ENCODE data around the gene PDZRN3. TPM values are rescaled to one million over a fixed set of nuclear protein-coding genes. Genes with fewer than 3 reads are reported as not detected.

PDZRN3 gene
- total RNA-seq, 2 donors from 2014 or later, result 6.1 to 10.4 TPM

DNA sequence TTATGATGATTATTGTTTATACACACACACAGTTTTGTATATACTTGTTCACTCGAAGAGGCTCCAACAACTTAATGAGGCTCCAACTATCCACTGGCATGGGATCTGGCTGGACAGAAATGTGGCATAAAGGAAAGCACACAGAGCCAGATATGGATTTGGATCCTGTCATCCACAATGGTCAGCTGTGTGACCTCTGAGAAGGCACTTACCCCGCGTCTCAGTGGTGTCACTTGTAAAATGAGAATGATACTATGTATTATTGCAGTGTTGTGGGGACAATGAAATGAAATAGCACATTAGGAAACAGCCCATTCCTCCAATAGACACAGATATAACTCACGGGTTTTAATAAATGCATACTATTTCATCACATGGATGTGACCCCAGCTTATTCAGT, 42.2 kb downstream of the PDZRN3 start:
- no peak overlapping the region for H3K4me3 Mint-ChIP-seq
- Histone ChIP-seq H3K9ac (ENCODE audit: extremely low read depth, low read length, poor library complexity, severe bottlenecking) (no peak overlapping the region), H3K36me3 (ENCODE audit: control insufficient read depth, insufficient read depth, low read length) (peaks cover 27% of the 10 kb centered on the region), H3K27ac (ENCODE audit: low read depth, low read length) (no peak overlapping the region), H3K27me3 (ENCODE audit: control insufficient read depth, insufficient read depth, low read length, poor library complexity, severe bottlenecking) (no peaks in the 10 kb centered on the region), H3K4me3 (ENCODE audit: low read length) (no peak overlapping the region), H3K9me3 (ENCODE audit: control insufficient read depth, low read length) (no peaks in the 10 kb centered on the region), H3K4me1 (ENCODE audit: control insufficient read depth, insufficient read depth, low read length) (no peaks in the 10 kb centered on the region)
- no peak for DNase-seq
- no peaks in the 10 kb centered on the region for H3K9me3 Mint-ChIP-seq
- H3K27me3 Mint-ChIP-seq (ENCODE audit: insufficient read depth), result peaks cover 3% of the 10 kb centered on the region
- TF ChIP-seq, protein P1, sequence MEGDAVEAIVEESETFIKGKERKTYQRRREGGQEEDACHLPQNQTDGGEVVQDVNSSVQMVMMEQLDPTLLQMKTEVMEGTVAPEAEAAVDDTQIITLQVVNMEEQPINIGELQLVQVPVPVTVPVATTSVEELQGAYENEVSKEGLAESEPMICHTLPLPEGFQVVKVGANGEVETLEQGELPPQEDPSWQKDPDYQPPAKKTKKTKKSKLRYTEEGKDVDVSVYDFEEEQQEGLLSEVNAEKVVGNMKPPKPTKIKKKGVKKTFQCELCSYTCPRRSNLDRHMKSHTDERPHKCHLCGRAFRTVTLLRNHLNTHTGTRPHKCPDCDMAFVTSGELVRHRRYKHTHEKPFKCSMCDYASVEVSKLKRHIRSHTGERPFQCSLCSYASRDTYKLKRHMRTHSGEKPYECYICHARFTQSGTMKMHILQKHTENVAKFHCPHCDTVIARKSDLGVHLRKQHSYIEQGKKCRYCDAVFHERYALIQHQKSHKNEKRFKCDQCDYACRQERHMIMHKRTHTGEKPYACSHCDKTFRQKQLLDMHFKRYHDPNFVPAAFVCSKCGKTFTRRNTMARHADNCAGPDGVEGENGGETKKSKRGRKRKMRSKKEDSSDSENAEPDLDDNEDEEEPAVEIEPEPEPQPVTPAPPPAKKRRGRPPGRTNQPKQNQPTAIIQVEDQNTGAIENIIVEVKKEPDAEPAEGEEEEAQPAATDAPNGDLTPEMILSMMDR (conservative IDR thresholded peaks at IDR 0.05), result no peak
- H3K27ac Mint-ChIP-seq, result no peak overlapping the region
- 94 to 100% methylated on average over 1 to 4 of the region's 4 CpGs for WGBS, 2 experiments (ENCODE audit: insufficient coverage in 1 of 2, insufficient read length in 1 of 2)
- H3K36me3 Mint-ChIP-seq (ENCODE audit: low read depth), result no peaks in the 10 kb centered on the region
- peaks cover 2% of the 10 kb centered on the region for H3K4me1 Mint-ChIP-seq

- Mint-ChIP-seq H3K36me3 (ENCODE audit: low read depth) (no peaks in the 10 kb centered on the region), H3K4me1 (peaks cover 7% of the 10 kb centered on the region), H3K4me3 (no peak overlapping the region), H3K27ac (no peak overlapping the region), H3K27me3 (ENCODE audit: insufficient read depth) (peaks cover 2% of the 10 kb centered on the region), H3K9me3 (no peaks in the 10 kb centered on the region)
- Histone ChIP-seq H3K4me1 (ENCODE audit: control insufficient read depth, insufficient read depth, low read length) (no peaks in the 10 kb centered on the region), H3K4me3 (ENCODE audit: low read length) (no peak overlapping the region), H3K27me3 (ENCODE audit: control insufficient read depth, insufficient read depth, low read length, poor library complexity, severe bottlenecking) (no peaks in the 10 kb centered on the region), H3K9ac (ENCODE audit: extremely low read depth, low read length, poor library complexity, severe bottlenecking) (no peak overlapping the region), H3K27ac (ENCODE audit: low read depth, low read length) (no peak overlapping the region), H3K36me3 (ENCODE audit: control insufficient read depth, insufficient read depth, low read length) (peaks cover 27% of the 10 kb centered on the region), H3K9me3 (ENCODE audit: control insufficient read depth, low read length) (no peaks in the 10 kb centered on the region)
- TF ChIP-seq, protein P1 (conservative IDR thresholded peaks at IDR 0.05), result no peak
- 94 to 100% methylated on average over 1 of the region's 2 CpGs for WGBS, 2 experiments (ENCODE audit: insufficient coverage in 1 of 2, insufficient read length in 1 of 2)
- DNase-seq, result no peak
Observed at GRCh38 chr3:73581134-73581846, 43.5 kb downstream of the PDZRN3 start.

DNA sequence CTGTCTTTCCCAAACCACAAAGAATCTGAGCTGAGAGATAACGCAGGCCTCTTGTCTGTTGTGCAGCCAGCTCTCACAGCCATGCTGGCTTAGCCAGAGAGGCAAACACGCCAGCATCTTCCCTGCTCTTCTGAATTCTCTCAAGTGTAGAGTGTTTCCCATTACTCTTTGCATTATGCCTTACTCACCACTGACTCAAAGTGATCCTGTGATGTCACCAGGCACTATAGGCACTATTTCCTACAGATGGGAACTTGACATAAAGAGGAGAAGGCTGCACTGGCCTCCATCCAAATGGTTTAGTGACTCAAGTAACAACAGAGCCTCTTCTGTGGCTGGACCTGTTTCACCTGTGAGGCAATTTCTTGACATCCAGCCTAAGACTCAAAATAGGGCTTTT, 44.4 kb downstream of the PDZRN3 start:
- 93 to 94% methylated on average over 2 of the region's 2 CpGs for WGBS, 2 experiments (ENCODE audit: insufficient coverage in 1 of 2, insufficient read length in 1 of 2)
- no peaks in the 10 kb centered on the region for H3K27me3 ChIP-seq (ENCODE audit: control insufficient read depth, insufficient read depth, low read length, poor library complexity, severe bottlenecking)
- no peak for DNase-seq
- H3K4me3 Mint-ChIP-seq, result no peak overlapping the region
- TF ChIP-seq, protein P1 (conservative IDR thresholded peaks at IDR 0.05), result no peak
- peaks cover 7% of the 10 kb centered on the region for H3K4me1 Mint-ChIP-seq
- H3K9me3 Mint-ChIP-seq, result no peaks in the 10 kb centered on the region
- peaks cover 27% of the 10 kb centered on the region for H3K36me3 ChIP-seq (ENCODE audit: control insufficient read depth, insufficient read depth, low read length)
- H3K4me3 ChIP-seq (ENCODE audit: low read length), result no peak overlapping the region
- H3K9me3 ChIP-seq (ENCODE audit: control insufficient read depth, low read length), result no peaks in the 10 kb centered on the region
- H3K9ac ChIP-seq (ENCODE audit: extremely low read depth, low read length, poor library complexity, severe bottlenecking), result no peak overlapping the region
- H3K27me3 Mint-ChIP-seq (ENCODE audit: insufficient read depth), result peaks cover 7% of the 10 kb centered on the region
- no peak overlapping the region for H3K27ac Mint-ChIP-seq
- H3K27ac ChIP-seq (ENCODE audit: low read depth, low read length), result no peak overlapping the region
- no peaks in the 10 kb centered on the region for H3K36me3 Mint-ChIP-seq (ENCODE audit: low read depth)
- H3K4me1 ChIP-seq (ENCODE audit: control insufficient read depth, insufficient read depth, low read length), result no peaks in the 10 kb centered on the region

Data from endodermal cell (in vitro differentiated cells).